ENCODE measurements around the gene TRPM5.

Gene TRPM5

DNA sequence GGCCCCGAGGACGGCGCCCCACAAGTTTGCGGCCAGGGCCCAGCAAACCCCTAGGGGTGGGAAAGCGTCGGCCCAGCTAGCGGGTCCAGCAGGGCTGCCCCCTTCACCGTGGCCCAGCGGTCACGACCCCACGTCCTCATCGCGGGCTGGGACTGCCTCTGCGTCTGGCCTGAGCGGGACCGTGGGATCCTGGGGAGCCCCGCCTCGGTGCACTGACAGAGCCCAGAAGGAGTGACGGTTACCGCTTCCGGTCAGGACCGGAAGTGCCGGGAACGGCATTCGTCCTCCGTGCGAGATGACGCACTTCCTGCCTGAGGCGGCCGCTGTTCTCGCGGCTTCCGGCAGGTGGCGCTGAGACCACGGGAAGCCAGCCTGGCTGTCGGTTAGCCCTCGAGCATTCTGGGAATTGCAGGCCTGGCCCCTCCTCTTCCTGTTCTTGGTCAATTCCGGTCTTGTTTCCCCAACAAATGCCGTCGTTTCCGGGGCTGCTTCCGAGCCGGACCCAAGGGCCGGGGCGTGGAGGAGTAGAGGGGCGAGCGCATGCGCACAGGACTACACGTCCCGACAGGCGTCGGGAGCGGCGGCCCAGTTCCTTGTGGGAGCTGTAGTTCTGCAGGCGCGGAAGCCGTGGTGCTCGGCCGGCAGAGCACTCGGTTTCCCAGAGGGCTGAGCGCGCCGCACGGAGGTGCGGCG is 44.1 kb downstream of the TRPM5 start, which contains the start of gene TSSC4:
Gene TSSC4 (plus strand): TSS at position 682 of the 693 bp plus-strand sequence. CDS start 1,884 bp downstream, outside the sequence.
- TF ChIP-seq, protein P1, sequence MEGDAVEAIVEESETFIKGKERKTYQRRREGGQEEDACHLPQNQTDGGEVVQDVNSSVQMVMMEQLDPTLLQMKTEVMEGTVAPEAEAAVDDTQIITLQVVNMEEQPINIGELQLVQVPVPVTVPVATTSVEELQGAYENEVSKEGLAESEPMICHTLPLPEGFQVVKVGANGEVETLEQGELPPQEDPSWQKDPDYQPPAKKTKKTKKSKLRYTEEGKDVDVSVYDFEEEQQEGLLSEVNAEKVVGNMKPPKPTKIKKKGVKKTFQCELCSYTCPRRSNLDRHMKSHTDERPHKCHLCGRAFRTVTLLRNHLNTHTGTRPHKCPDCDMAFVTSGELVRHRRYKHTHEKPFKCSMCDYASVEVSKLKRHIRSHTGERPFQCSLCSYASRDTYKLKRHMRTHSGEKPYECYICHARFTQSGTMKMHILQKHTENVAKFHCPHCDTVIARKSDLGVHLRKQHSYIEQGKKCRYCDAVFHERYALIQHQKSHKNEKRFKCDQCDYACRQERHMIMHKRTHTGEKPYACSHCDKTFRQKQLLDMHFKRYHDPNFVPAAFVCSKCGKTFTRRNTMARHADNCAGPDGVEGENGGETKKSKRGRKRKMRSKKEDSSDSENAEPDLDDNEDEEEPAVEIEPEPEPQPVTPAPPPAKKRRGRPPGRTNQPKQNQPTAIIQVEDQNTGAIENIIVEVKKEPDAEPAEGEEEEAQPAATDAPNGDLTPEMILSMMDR (IDR thresholded peaks at IDR 0.05), result peak; percentile 96 to 98
- Histone ChIP-seq H3K9me3 (no peaks in the 10 kb centered on the region), H3K27ac (peak within 1 kb of the TSS; percentile 95 to 99), H3K4me3 (peak within 1 kb of the TSS; percentile 80 to 95), H3K36me3 (peaks cover 33 to 63% (median 44%) of the 10 kb centered on the region in 3 donors), H3K4me1 (peaks cover 0 to 31% (median 26%) of the 10 kb centered on the region in 4 donors), H3K27me3 (no peaks in the 10 kb centered on the region)
- DNase-seq, result peak; percentile 100
- intact Hi-C loops (cut with DNase I; ENCODE audit: low total_unique reads), result loop anchor here (10.0 kb wide), 1 partner anchor 505 kb away; a partner anchor contains a TSS

DNA sequence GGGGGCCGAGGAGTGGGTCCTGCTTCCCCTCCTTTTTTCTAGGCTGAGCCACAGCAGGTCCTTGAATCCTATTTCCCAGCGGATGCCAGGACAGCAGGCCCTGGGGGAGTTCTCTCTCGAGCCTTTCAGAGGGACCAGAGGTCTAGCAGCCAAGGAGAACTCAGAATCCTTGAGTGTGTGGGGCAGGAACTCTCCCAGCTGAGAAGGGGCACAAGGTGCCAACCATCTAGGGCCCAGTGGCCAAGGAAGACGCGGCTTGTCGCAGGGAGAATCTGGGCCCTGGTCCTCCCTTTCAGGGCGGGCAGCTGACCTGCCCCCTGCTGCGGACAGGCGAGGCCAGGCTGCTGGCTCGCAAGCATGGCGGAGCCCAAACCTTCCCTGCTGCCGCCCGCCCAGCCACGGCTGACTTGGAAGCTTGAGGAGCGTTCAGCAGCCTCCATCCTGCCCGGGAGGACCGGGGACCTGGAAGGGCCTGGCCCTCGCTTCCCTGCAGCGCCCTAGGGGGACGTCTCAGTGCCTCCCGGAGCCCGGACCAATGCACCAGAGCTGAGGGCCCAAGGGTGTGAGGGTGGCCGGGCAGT is 44.7 kb downstream of the TRPM5 start:
- DNase-seq, result no peak

DNA sequence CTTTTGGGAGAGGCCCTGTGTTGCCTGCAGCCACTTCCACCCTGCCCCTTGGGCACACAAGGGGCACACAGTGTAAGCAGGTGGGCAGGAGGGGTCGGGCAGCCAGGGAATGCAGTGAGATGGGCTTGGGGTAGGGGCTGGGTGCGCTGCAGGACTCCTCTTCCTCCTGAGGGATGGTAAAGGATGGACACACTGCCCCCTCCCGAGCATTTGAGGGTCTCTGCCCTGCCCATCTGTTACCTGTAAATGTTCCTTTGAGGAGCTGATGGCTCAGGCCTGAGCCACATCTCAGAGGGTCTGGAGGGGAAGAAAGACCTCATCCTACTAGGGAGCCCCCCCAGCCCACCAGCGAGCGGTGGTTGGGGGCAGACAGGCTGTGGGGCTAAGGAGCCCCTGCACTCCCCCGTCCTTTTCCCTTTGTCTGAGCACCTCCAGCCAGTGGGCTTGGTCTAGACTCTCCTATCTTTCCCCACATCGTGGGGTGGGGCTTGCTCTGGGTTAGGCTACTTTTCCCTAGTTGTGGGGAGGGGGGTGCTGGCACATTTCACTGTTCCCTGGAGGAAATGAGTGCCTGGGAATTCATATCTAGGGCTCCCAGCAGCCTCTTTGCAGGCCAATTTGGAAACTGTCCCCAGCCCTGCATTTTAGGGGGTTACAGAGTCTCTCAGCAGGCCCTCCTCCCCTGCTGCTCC is 45.5 kb downstream of the TRPM5 start:
- peaks cover 38 to 65% (median 54%) of the 10 kb centered on the region in 3 donors for H3K36me3 ChIP-seq
- H3K27me3 ChIP-seq, result no peaks in the 10 kb centered on the region
- DNase-seq, result no peak
- TF ChIP-seq, protein P1 (IDR thresholded peaks at IDR 0.05), result no peak
- H3K4me3 ChIP-seq, result peak overlapping the region; percentile 64 to 80
- H3K9me3 ChIP-seq, result no peaks in the 10 kb centered on the region
- peaks cover 0 to 31% (median 26%) of the 10 kb centered on the region in 4 donors for H3K4me1 ChIP-seq
- H3K27ac ChIP-seq, result peak overlapping the region; percentile 95 to 99
- intact Hi-C loops (cut with DNase I; ENCODE audit: low total_unique reads), result no loop called here

More for the DNA sequence above, 44.7 kb downstream of the TRPM5 start:
- Histone ChIP-seq H3K4me1 (peaks cover 0 to 31% (median 26%) of the 10 kb centered on the region in 4 donors), H3K36me3 (peaks cover 38 to 65% (median 49%) of the 10 kb centered on the region in 3 donors), H3K27me3 (no peaks in the 10 kb centered on the region), H3K9me3 (no peaks in the 10 kb centered on the region), H3K27ac (peak overlapping the region; percentile 95 to 99), H3K4me3 (peak overlapping the region; percentile 64 to 80)
- TF ChIP-seq, protein P1 (IDR thresholded peaks at IDR 0.05), result no peak
- intact Hi-C loops (cut with DNase I; ENCODE audit: low total_unique reads), result loop anchor here (10.0 kb wide), 1 partner anchor 505 kb away; a partner anchor contains a TSS

DNA sequence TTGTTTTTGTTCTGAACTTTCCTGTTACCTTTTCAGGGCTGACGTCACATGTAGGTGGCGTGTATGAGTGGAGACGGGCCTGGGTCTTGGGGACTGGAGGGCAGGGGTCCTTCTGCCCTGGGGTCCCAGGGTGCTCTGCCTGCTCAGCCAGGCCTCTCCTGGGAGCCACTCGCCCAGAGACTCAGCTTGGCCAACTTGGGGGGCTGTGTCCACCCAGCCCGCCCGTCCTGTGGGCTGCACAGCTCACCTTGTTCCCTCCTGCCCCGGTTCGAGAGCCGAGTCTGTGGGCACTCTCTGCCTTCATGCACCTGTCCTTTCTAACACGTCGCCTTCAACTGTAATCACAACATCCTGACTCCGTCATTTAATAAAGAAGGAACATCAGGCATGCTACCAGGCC is 47.3 kb downstream of the TRPM5 start:
- TF ChIP-seq, protein P1 (IDR thresholded peaks at IDR 0.05), result no peak
- H3K27me3 ChIP-seq, result no peaks in the 10 kb centered on the region
- H3K27ac ChIP-seq, result no peak overlapping the region
- DNase-seq, result no peak
- peaks cover 0 to 31% (median 23%) of the 10 kb centered on the region in 4 donors for H3K4me1 ChIP-seq
- no peaks in the 10 kb centered on the region for H3K9me3 ChIP-seq
- H3K36me3 ChIP-seq, result peaks cover 25 to 65% (median 54%) of the 10 kb centered on the region in 3 donors
- intact Hi-C loops (cut with DNase I; ENCODE audit: low total_unique reads), result no loop called here
- no peak overlapping the region for H3K4me3 ChIP-seq

DNA sequence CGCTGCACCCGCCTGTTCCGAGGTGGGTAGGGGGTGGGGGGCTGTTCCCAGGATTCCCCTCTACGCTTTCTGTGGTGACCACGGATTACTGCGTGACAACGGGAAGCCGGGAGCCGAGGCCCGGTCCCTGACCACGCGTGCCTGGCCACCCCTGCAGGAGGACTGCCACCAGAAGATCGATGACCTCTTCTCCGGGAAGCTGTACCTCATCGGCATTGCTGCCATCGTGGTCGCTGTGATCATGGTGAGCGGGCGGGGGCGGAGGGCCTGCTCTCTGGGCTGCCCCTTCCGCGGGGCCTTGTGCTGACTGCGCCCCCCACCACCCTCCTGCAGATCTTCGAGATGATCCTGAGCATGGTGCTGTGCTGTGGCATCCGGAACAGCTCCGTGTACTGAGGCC is 47.8 kb downstream of the TRPM5 start:
- DNase-seq, result no peak
- Histone ChIP-seq H3K27me3 (no peaks in the 10 kb centered on the region), H3K36me3 (peaks cover 25 to 69% (median 58%) of the 10 kb centered on the region in 3 donors), H3K27ac (no peak overlapping the region), H3K4me3 (no peak overlapping the region), H3K4me1 (peaks cover 0 to 30% (median 20%) of the 10 kb centered on the region in 4 donors), H3K9me3 (no peaks in the 10 kb centered on the region)
- intact Hi-C loops (cut with DNase I; ENCODE audit: low total_unique reads), result no loop called here
- TF ChIP-seq, protein P1 (IDR thresholded peaks at IDR 0.05), result no peak

Data from tibial artery (tissue), 4 donors.